ENCODE data around the gene SH3RF1. TPM values are rescaled to one million over a fixed set of nuclear protein-coding genes. Genes with fewer than 3 reads are reported as not detected.

The SH3RF1 gene
- total and polyA plus RNA-seq, 2 of the 8 experiments (the other 6 are each of a cell fraction or from before 2014, with no cell fraction given), result 6.9 to 15.1 TPM

- no peak for FAIRE-seq
- Histone ChIP-seq H3K23me2 (ENCODE audit: low read depth, low read length) (no peaks in the 10 kb centered on the region), H2BK12ac (ENCODE audit: low read depth, low read length) (no peak overlapping the region), H3K79me2 (ENCODE audit: control insufficient read depth in 1 of 2, insufficient read depth in 2 of 2, low read length in 2 of 2) (no peaks in the 10 kb centered on the region), H4K5ac (ENCODE audit: insufficient read length, low read depth, low read length) (no peak overlapping the region), H4K20me1 (replicated peaks in 1 of 2; ENCODE audit: control insufficient read depth in 1 of 2, insufficient read depth in 2 of 2, low read length in 2 of 2) (no peaks in the 10 kb centered on the region), H2BK15ac (ENCODE audit: low read length) (no peak overlapping the region), H3K4me3 (ENCODE audit: extremely low read depth in 1 of 4, insufficient read depth in 2 of 4, low read depth in 3 of 4, low read length in 4 of 4) (no peak overlapping the region), H2AFZ (ENCODE audit: low read length) (no peak overlapping the region), H2BK5ac (ENCODE audit: low read depth, low read length) (no peak overlapping the region), H3K23ac (ENCODE audit: insufficient read length) (no peak overlapping the region), H3K56ac (replicated peaks; ENCODE audit: insufficient read length, low read depth, low read length) (no peak overlapping the region), H3K18ac (ENCODE audit: extremely low read depth, low read length) (no peak overlapping the region), H4K8ac (ENCODE audit: extremely low read depth, insufficient read depth, low read length) (no peak overlapping the region), H3K14ac (ENCODE audit: insufficient read length) (no peak overlapping the region), H2BK20ac (ENCODE audit: low read length) (no peak overlapping the region), H4K91ac (replicated peaks; ENCODE audit: insufficient read length, low read length) (no peak overlapping the region), H3K9me3 (ENCODE audit: insufficient read depth in 2 of 2, low read depth in 1 of 2, low read length in 1 of 2) (no peaks in the 10 kb centered on the region), H3K4me2 (ENCODE audit: insufficient read depth in 1 of 2, low read depth in 2 of 2, low read length in 2 of 2) (no peak overlapping the region), H3K27me3 (replicated peaks in 1 of 4; ENCODE audit: control insufficient read depth in 3 of 4, extremely low read depth in 1 of 4, insufficient read depth in 3 of 4, low read length in 3 of 4) (no peaks in the 10 kb centered on the region), H3K4ac (replicated peaks; ENCODE audit: insufficient read length, low read depth, low read length) (no peak overlapping the region), H3K79me1 (ENCODE audit: low read depth, low read length) (no peaks in the 10 kb centered on the region), H2AK5ac (ENCODE audit: low read depth, low read length) (no peak overlapping the region), H2BK120ac (replicated peaks; ENCODE audit: low read depth, low read length) (no peak overlapping the region), H3K36me3 (ENCODE audit: control insufficient read depth in 2 of 4, insufficient read depth in 4 of 4, low read length in 3 of 4) (no peaks in the 10 kb centered on the region; a peak in 1 of 8 replicates), H3K27ac (ENCODE audit: low read depth, low read length) (no peak overlapping the region), H3K4me1 (replicated peaks in 1 of 4; ENCODE audit: control insufficient read depth in 3 of 4, insufficient read depth in 4 of 4, low read length in 3 of 4) (peaks cover 0 to 3% (median 0%) of the 10 kb centered on the region in 4 experiments; a peak in 1 of 7 replicates), H3K9ac (replicated peaks in 1 of 4; ENCODE audit: extremely low read depth in 1 of 4, low read depth in 3 of 4, low read length in 3 of 4) (no peak overlapping the region)
- ChIA-PET POLR2A (ENCODE audit: partially characterized antibody) (interaction anchor here (1.0 kb wide), 1 partner anchor 332 kb away, joined by 3 read pairs; no protein-coding TSS in a partner anchor), CTCF (ENCODE audit: partially characterized antibody) (interaction anchor here (0.6 to 3.8 kb wide), 27 partner anchors 11 to 335 kb away, joined by 3 to 17 read pairs (median 3); no protein-coding TSS in a partner anchor)
- DNase-seq (ENCODE audit: low read depth in 1 of 2, low spot score in 2 of 2), result no peak
- WGBS, 2 experiments (ENCODE audit: extremely low coverage in 1 of 2, insufficient coverage in 1 of 2, insufficient read length in 1 of 2, insufficient replicate concordance in 2 of 2, low coverage in 1 of 2, low lambda C conversion rate in 2 of 2, missing lambda C conversion rate in 1 of 2), result 92% methylated on average over 2 of the region's 2 CpGs; no CpG with 5 or more reads in 1 of the 2 experiments
- no peak for TF ChIP-seq SP2 (IDR thresholded peaks at IDR 0.05; ENCODE audit: low read length)
- TF ChIP-seq TCF12 (IDR thresholded peaks at IDR 0.05; ENCODE audit: low read depth, low read length), result no peak
- no peak for TF ChIP-seq HDAC2 (IDR thresholded peaks at IDR 0.05; ENCODE audit: borderline replicate concordance in 1 of 2, low read depth in 2 of 2, low read length in 2 of 2)
- no peak for TF ChIP-seq POLR2A (IDR thresholded peaks at IDR 0.05; ENCODE audit: control extremely low read depth in 1 of 2, low read depth in 2 of 2, low read length in 2 of 2)
- TF ChIP-seq SRF (IDR thresholded peaks at IDR 0.05; ENCODE audit: low read depth, low read length), result no peak
- no peak for TF ChIP-seq HDAC6 (IDR thresholded peaks at IDR 0.05; ENCODE audit: low read depth, low read length)
- TF ChIP-seq USF2 (IDR thresholded peaks at IDR 0.05; ENCODE audit: low read length), result no peak
- no peak for TF ChIP-seq SIX5 (IDR thresholded peaks at IDR 0.05; ENCODE audit: low read depth, low read length)
- TF ChIP-seq KDM4A (IDR thresholded peaks at IDR 0.05; ENCODE audit: low read depth, low read length, severe bottlenecking), result no peak
- TF ChIP-seq CTBP2 (IDR thresholded peaks at IDR 0.05; ENCODE audit: borderline replicate concordance, insufficient read depth, insufficient read length, low read length), result no peak
- TF ChIP-seq SP1 (IDR thresholded peaks at IDR 0.05; ENCODE audit: low read depth, low read length), result no peak
- no peak for TF ChIP-seq FOSL1 (IDR thresholded peaks at IDR 0.05; ENCODE audit: insufficient read depth, low read depth, low read length)
These were observed 117.2 kb downstream of the SH3RF1 start for GRCh38 chr4:169153481-169154087.
